H1 (cell line): ENCODE data around the gene MYRIP. TPM values are rescaled to one million over a fixed set of nuclear protein-coding genes. Genes with fewer than 3 reads are reported as not detected.

Experiments
- CTCF ChIA-PET: fragments of 300-600 bp; sonication (Branson Sonifier 250); formaldehyde crosslinking; loops from one replicate; lab custom pipeline; 2021; ENCODE audit not compliant: partially characterized antibody; lab: Charles Lee
- POLR2A ChIA-PET: fragments of 300-600 bp; sonication (Branson Sonifier 250); formaldehyde crosslinking; loops from one replicate; lab custom pipeline; 2021; ENCODE audit warnings: inconsistent platforms; ENCODE audit not compliant: partially characterized antibody; lab: Charles Lee
- DNase-seq, 2 experiments: peaks; one replicate each; pipeline versions ENCODE4 v3.0.0 to v3.0.0-alpha.2; 2010 to 2022; ENCODE audit warnings: low spot score in 2 of 2, low read depth in 1 of 2, mixed read lengths in 1 of 2
- FAIRE-seq: peaks from 2 replicates; lab custom pipeline; 2011; peaks lifted over from hg19 to GRCh38; lab: Jason Lieb, UNC
- H2AFZ ChIP-seq: 2 replicates; pipeline ENCODE4 v1.8.1; 2012; ENCODE audit warnings: low read length, inconsistent platforms
- H2AK5ac ChIP-seq: 2 replicates; pipeline ENCODE4 v1.6.1; 2013; ENCODE audit warnings: low read depth, low read length
- H2BK120ac ChIP-seq: replicated peaks from 2 replicates; pipeline ENCODE3; 2013; ENCODE audit warnings: low read depth, low read length, inconsistent platforms
- H2BK12ac ChIP-seq: 2 replicates; pipeline ENCODE4 v1.6.1; 2013; ENCODE audit warnings: low read depth, low read length
- H2BK15ac ChIP-seq: 2 replicates; pipeline ENCODE4 v1.6.1; 2013; ENCODE audit warnings: low read length
- H2BK20ac ChIP-seq: 2 replicates; pipeline ENCODE4 v1.6.1; 2013; ENCODE audit warnings: low read length
- H2BK5ac ChIP-seq: 2 replicates; pipeline ENCODE4 v1.6.1; 2013; ENCODE audit warnings: low read depth, low read length
- H3K14ac ChIP-seq: 2 replicates; pipeline ENCODE4 v1.6.1; 2013; ENCODE audit warnings: inconsistent platforms; ENCODE audit not compliant: insufficient read length
- H3K18ac ChIP-seq: 2 replicates; pipeline ENCODE4 v1.6.1; 2013; ENCODE audit warnings: low read length; ENCODE audit errors: extremely low read depth
- H3K23ac ChIP-seq: 2 replicates; pipeline ENCODE4 v1.6.1; 2013; ENCODE audit warnings: inconsistent platforms; ENCODE audit not compliant: insufficient read length
- H3K23me2 ChIP-seq: 2 replicates; pipeline ENCODE4 v1.6.1; 2013; ENCODE audit warnings: low read depth, low read length
- H3K27ac ChIP-seq: 2 replicates; pipeline ENCODE4 v1.6.1; 2011; ENCODE audit warnings: low read depth, low read length, inconsistent platforms
- H3K27me3 ChIP-seq, 4 experiments: replicated peaks in 1 of 4; 1 replicate in 1 of 4; 2 replicates in 3 of 4; pipeline versions ENCODE4 v1.6.1 to v1.8.1; 2011 to 2013; ENCODE audit warnings: low read length in 3 of 4, mild to moderate bottlenecking in 3 of 4, inconsistent platforms in 2 of 4, mixed read lengths in 2 of 4, moderate library complexity in 1 of 4; ENCODE audit not compliant: control insufficient read depth in 3 of 4, insufficient read depth in 3 of 4; ENCODE audit errors: extremely low read depth in 1 of 4
- H3K36me3 ChIP-seq, 4 experiments: 2 replicates each; pipeline versions ENCODE4 v1.6.1 to v1.8.1; 2011 to 2013; ENCODE audit warnings: mild to moderate bottlenecking in 4 of 4, low read length in 3 of 4, moderate library complexity in 2 of 4, control low read depth in 1 of 4, inconsistent platforms in 1 of 4; ENCODE audit not compliant: insufficient read depth in 4 of 4, control insufficient read depth in 2 of 4
- H3K4ac ChIP-seq: replicated peaks from 2 replicates; pipeline ENCODE3; 2013; ENCODE audit warnings: low read length, low read depth, mixed read lengths, inconsistent platforms; ENCODE audit not compliant: insufficient read length
- H3K4me1 ChIP-seq, 4 experiments: replicated peaks in 1 of 4; 1 replicate in 1 of 4; 2 replicates in 3 of 4; pipeline versions ENCODE4 v1.6.1 to v1.8.1; 2011 to 2013; ENCODE audit warnings: low read length in 3 of 4, inconsistent platforms in 2 of 4, mixed read lengths in 1 of 4; ENCODE audit not compliant: insufficient read depth in 4 of 4, control insufficient read depth in 3 of 4
- H3K4me2 ChIP-seq, 2 experiments: 2 replicates each; pipeline versions ENCODE4 v1.6.1 to v1.8.1; 2011 to 2013; ENCODE audit warnings: low read depth in 2 of 2, low read length in 2 of 2, control low read depth in 1 of 2, inconsistent platforms in 1 of 2, mild to moderate bottlenecking in 1 of 2; ENCODE audit not compliant: insufficient read depth in 1 of 2
- H3K4me3 ChIP-seq, 4 experiments: fragments of 200-600, 300-600 bp in 1 of 4; sonication (generic), shearing (Covaris generic), sonication (Bioruptor Twin) in 1 of 4; 2 replicates each; pipeline versions ENCODE4 v1.5.1 to v1.8.1; 2011 to 2016; ENCODE audit warnings: low read length in 4 of 4, low read depth in 3 of 4, control low read depth in 2 of 4, inconsistent platforms in 2 of 4, mild to moderate bottlenecking in 2 of 4, mixed read lengths in 1 of 4, moderate library complexity in 1 of 4; ENCODE audit not compliant: insufficient read depth in 2 of 4; ENCODE audit errors: extremely low read depth in 1 of 4
- H3K56ac ChIP-seq: replicated peaks from 2 replicates; pipeline ENCODE3; 2013; ENCODE audit warnings: low read depth, mild to moderate bottlenecking, mixed read lengths, low read length, inconsistent platforms; ENCODE audit not compliant: insufficient read length
- H3K79me1 ChIP-seq: 2 replicates; pipeline ENCODE4 v1.6.1; 2013; ENCODE audit warnings: low read depth, low read length, control low read depth
- H3K79me2 ChIP-seq, 2 experiments: 2 replicates each; pipeline versions ENCODE4 v1.6.1 to v1.8.1; 2012 to 2013; ENCODE audit warnings: low read length in 2 of 2, mild to moderate bottlenecking in 2 of 2, inconsistent platforms in 1 of 2; ENCODE audit not compliant: insufficient read depth in 2 of 2, control insufficient read depth in 1 of 2
- H3K9ac ChIP-seq, 4 experiments: replicated peaks in 1 of 4; 1 replicate in 1 of 4; 2 replicates in 3 of 4; pipeline versions ENCODE4 v1.6.1 to v1.8.1; 2011 to 2013; ENCODE audit warnings: low read depth in 3 of 4, low read length in 3 of 4, control low read depth in 2 of 4, mild to moderate bottlenecking in 2 of 4, moderate library complexity in 2 of 4, inconsistent platforms in 1 of 4; ENCODE audit errors: extremely low read depth in 1 of 4
- H3K9me3 ChIP-seq, 2 experiments: 2 replicates each; pipeline versions ENCODE4 v1.6.1 to v1.8.1; 2012 to 2013; ENCODE audit warnings: mild to moderate bottlenecking in 2 of 2, moderate library complexity in 2 of 2, control low read depth in 1 of 2, inconsistent platforms in 1 of 2, low read depth in 1 of 2, low read length in 1 of 2, mixed read lengths in 1 of 2; ENCODE audit not compliant: insufficient read depth in 2 of 2
- H4K20me1 ChIP-seq, 2 experiments: replicated peaks in 1 of 2; 2 replicates each; pipeline versions ENCODE3 to v1.8.1; 2011 to 2013; ENCODE audit warnings: inconsistent platforms in 2 of 2, low read length in 2 of 2, mild to moderate bottlenecking in 1 of 2; ENCODE audit not compliant: insufficient read depth in 2 of 2, control insufficient read depth in 1 of 2
- H4K5ac ChIP-seq: 2 replicates; pipeline ENCODE4 v1.6.1; 2013; ENCODE audit warnings: low read length, low read depth, mixed read lengths, inconsistent platforms; ENCODE audit not compliant: insufficient read length
- H4K8ac ChIP-seq: 2 replicates; pipeline ENCODE4 v1.8.0; 2013; ENCODE audit warnings: mild to moderate bottlenecking, moderate library complexity, low read length, inconsistent platforms; ENCODE audit not compliant: insufficient read depth; ENCODE audit errors: extremely low read depth
- H4K91ac ChIP-seq: replicated peaks from 2 replicates; pipeline ENCODE3; 2013; ENCODE audit warnings: low read length, mixed read lengths, inconsistent platforms; ENCODE audit not compliant: insufficient read length
- BACH1 ChIP-seq: IDR thresholded peaks from 2 replicates; pipeline ENCODE4 v1.6.1; 2012; ENCODE audit warnings: low read length, improper control_type of control experiment
- CHD2 ChIP-seq: IDR thresholded peaks from 2 replicates; pipeline ENCODE4 v1.6.1; 2012; ENCODE audit warnings: low read length, improper control_type of control experiment
- GABPA ChIP-seq: IDR thresholded peaks from 2 replicates; pipeline ENCODE4 v1.6.1; 2011; ENCODE audit warnings: mild to moderate bottlenecking, low read length, moderate library complexity, borderline replicate concordance; ENCODE audit not compliant: insufficient read depth
- HDAC2 ChIP-seq, 2 experiments: fragments of 300-600 bp in 1 of 2; sonication (generic) in 1 of 2; IDR thresholded peaks; 2 replicates each; pipeline ENCODE4 v1.6.1; 2011 to 2012; ENCODE audit warnings: low read depth in 2 of 2, low read length in 2 of 2, mild to moderate bottlenecking in 2 of 2, moderate library complexity in 2 of 2, borderline replicate concordance in 1 of 2, inconsistent platforms in 1 of 2
- KDM1A ChIP-seq: fragments of 200-600, 300-600 bp; sonication (generic); IDR thresholded peaks from 2 replicates; pipeline ENCODE4 v1.7.1; 2016; ENCODE audit warnings: mild to moderate bottlenecking, low read length, borderline replicate concordance
- KDM4A ChIP-seq: IDR thresholded peaks from one replicate; pipeline ENCODE4 v1.7.1; 2012; ENCODE audit warnings: low read depth, mild to moderate bottlenecking, moderate library complexity, low read length, inconsistent platforms; ENCODE audit not compliant: severe bottlenecking
- RAD21 ChIP-seq, 2 experiments: IDR thresholded peaks in 1 of 2; conservative IDR thresholded peaks in 1 of 2; 2 replicates each; pipeline ENCODE4 v1.6.1; 2011; ENCODE audit warnings: low read depth in 2 of 2, low read length in 2 of 2, improper control_type of control experiment in 1 of 2, inconsistent platforms in 1 of 2, mild to moderate bottlenecking in 1 of 2, moderate library complexity in 1 of 2
- RXRA ChIP-seq: IDR thresholded peaks from 2 replicates; pipeline ENCODE4 v1.6.1; 2011; ENCODE audit warnings: low read depth, mild to moderate bottlenecking, low read length, moderate library complexity; ENCODE audit not compliant: insufficient read depth
- SIN3A ChIP-seq, 2 experiments: IDR thresholded peaks in 1 of 2; conservative IDR thresholded peaks in 1 of 2; 2 replicates each; pipeline ENCODE4 v1.6.1; 2011 to 2012; ENCODE audit warnings: low read length in 2 of 2, improper control_type of control experiment in 1 of 2, low read depth in 1 of 2, mild to moderate bottlenecking in 1 of 2
- SIX5 ChIP-seq: IDR thresholded peaks from 2 replicates; pipeline ENCODE4 v1.6.1; 2011; ENCODE audit warnings: mild to moderate bottlenecking, low read depth, low read length
- WGBS, 2 experiments: shearing (Covaris generic) in 1 of 2; methylation state at CpG; one replicate each; pipeline versions ENCODE4 v1.1.6 to v1.1.7; 2013 to 2015; ENCODE audit warnings: low lambda C conversion rate in 2 of 2, mixed read lengths in 2 of 2, inconsistent platforms in 1 of 2, low coverage in 1 of 2, missing lambda C conversion rate in 1 of 2; ENCODE audit not compliant: insufficient replicate concordance in 2 of 2, insufficient coverage in 1 of 2, insufficient read length in 1 of 2; ENCODE audit errors: extremely low coverage in 1 of 2, missing lambda C conversion rate in 1 of 2; 5-methylcytosine and 5-hydroxymethylcytosine counted together
- polyA plus RNA-seq, 7 experiments: library from polyadenylated mRNA; depleted of rRNA in 3 of 7; stranded (reverse) in 5 of 7; unstranded in 2 of 7; fragments of >200 nt in 5 of 7; fragments of 200-250 nt in 2 of 7; gene quantifications; 1 replicate in 5 of 7; 2 replicates in 1 of 7; 4 replicates in 1 of 7; pipeline versions ENCODE4 v1.2.1 to v1.2.3, GENCODE V29; 2011 to 2013; ENCODE audit warnings: missing spikeins in 2 of 7, mixed read lengths in 2 of 7
- total RNA-seq: library from RNA; stranded (reverse); fragmentation: NEBNext Ultra II Directional; extraction: Animal tissue kit (Norgen Biotek cat#: 25700); gene quantifications from 2 replicates; pipeline ENCODE4 v1.2.1, GENCODE V29; 2021
- TF ChIP-seq, protein P1 (sequence below): IDR thresholded peaks from 2 replicates; pipeline ENCODE4 v1.6.1; 2011; ENCODE audit warnings: low read depth, mild to moderate bottlenecking, low read length; ENCODE audit not compliant: insufficient read depth

The MYRIP gene
- total and polyA plus RNA-seq, 2 of the 8 experiments (the other 6 are each of a cell fraction or from before 2014, with no cell fraction given), result 0.54 to 4.3 TPM

DNA sequence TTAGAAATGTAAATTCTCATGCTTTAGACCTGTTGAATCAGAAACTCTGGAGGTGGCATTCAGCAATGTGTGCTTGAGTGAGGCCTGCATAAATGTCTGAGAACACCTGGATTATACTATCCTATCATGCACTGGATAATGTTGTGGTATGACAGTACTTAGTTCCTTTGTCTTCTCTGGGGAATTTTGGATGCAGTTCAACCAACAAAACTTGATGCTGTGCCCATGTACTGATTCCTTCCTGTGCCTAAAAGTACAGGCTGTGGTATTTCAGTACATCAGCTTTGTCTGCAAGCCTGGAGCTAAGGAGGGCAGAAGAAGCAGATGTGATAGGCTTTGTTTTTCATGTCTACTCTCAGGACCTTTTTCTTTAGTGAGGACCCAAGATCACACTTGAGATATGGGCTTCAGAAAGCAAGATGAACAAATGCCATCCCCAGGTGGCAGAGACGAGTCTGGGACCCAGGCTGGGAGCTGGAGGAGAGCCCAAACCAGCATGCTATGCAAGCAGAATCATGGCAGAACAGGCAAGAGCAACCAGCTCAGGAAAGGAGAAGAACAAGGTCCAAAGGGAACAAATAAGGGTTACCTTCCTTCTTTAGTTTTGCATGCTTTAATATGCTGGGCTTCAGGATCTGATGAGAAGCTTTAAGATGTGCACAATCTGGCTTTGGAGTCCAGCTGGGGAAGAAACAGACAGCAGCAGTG lies 124.7 kb downstream of the MYRIP start:
- H2BK15ac ChIP-seq, result no peak overlapping the region
- no peak overlapping the region for H3K4ac ChIP-seq
- TF ChIP-seq KDM1A (no peak), CHD2 (no peak), KDM4A (no peak), SIN3A (conservative IDR thresholded peaks at IDR 0.05 in 1 of 2, IDR thresholded peaks at IDR 0.05 in 1 of 2; ENCODE audit: low read depth in 1 of 2, low read length in 2 of 2) (no peak), RXRA (no peak), GABPA (no peak), SIX5 (no peak), HDAC2 (IDR thresholded peaks at IDR 0.05; ENCODE audit: borderline replicate concordance in 1 of 2, low read depth in 2 of 2, low read length in 2 of 2) (no peak), RAD21 (IDR thresholded peaks at IDR 0.05 in 1 of 2, conservative IDR thresholded peaks at IDR 0.05 in 1 of 2; ENCODE audit: low read depth in 2 of 2, low read length in 2 of 2) (no peak), BACH1 (no peak)
- TF ChIP-seq, protein P1, sequence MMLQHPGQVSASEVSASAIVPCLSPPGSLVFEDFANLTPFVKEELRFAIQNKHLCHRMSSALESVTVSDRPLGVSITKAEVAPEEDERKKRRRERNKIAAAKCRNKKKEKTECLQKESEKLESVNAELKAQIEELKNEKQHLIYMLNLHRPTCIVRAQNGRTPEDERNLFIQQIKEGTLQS, result no peak
- H4K20me1 ChIP-seq, result no peaks in the 10 kb centered on the region
- H3K4me3 ChIP-seq, result no peak overlapping the region
- H4K5ac ChIP-seq, result no peak overlapping the region
- H2BK5ac ChIP-seq, result no peak overlapping the region
- no peaks in the 10 kb centered on the region for H3K36me3 ChIP-seq
- no peak overlapping the region for H3K56ac ChIP-seq
- H3K18ac ChIP-seq, result 0 out of 2 replicates have a peak overlapping the region, but pooled peaks have one; percentile 14
- no peak overlapping the region for H3K4me2 ChIP-seq
- ChIA-PET CTCF (no interaction called here), POLR2A (no interaction called here)
- FAIRE-seq (no peak), DNase-seq (no peak)
- no peak overlapping the region for H3K27ac ChIP-seq
- no peak overlapping the region for H4K91ac ChIP-seq
- no peaks in the 10 kb centered on the region for H3K27me3 ChIP-seq
- H3K79me1 ChIP-seq, result no peaks in the 10 kb centered on the region
- no peak overlapping the region for H2AFZ ChIP-seq
- no peaks in the 10 kb centered on the region for H3K4me1 ChIP-seq
- no peak overlapping the region for H3K23ac ChIP-seq
- H4K8ac ChIP-seq, result no peak overlapping the region
- H2BK120ac ChIP-seq, result no peak overlapping the region
- no peak overlapping the region for H2AK5ac ChIP-seq
- no peaks in the 10 kb centered on the region for H3K79me2 ChIP-seq
- H3K23me2 ChIP-seq, result no peaks in the 10 kb centered on the region
- WGBS, 2 experiments, result 95% methylated on average over 1 of the region's 1 CpG; no CpG with 5 or more reads in 1 of the 2 experiments
- H2BK12ac ChIP-seq, result no peak overlapping the region
- no peak overlapping the region for H3K14ac ChIP-seq
- no peak overlapping the region; the same call in 1 of the 2 replicates for H2BK20ac ChIP-seq
- H3K9me3 ChIP-seq, result no peaks in the 10 kb centered on the region
- no peak overlapping the region for H3K9ac ChIP-seq
